ENCODE results near the gene CHST1. TPM values are rescaled to one million over a fixed set of nuclear protein-coding genes. Genes with fewer than 3 reads are reported as not detected.

CHST1 gene
- total RNA-seq, 1 donor from 2014 or later, result 4.9 TPM

DNA sequence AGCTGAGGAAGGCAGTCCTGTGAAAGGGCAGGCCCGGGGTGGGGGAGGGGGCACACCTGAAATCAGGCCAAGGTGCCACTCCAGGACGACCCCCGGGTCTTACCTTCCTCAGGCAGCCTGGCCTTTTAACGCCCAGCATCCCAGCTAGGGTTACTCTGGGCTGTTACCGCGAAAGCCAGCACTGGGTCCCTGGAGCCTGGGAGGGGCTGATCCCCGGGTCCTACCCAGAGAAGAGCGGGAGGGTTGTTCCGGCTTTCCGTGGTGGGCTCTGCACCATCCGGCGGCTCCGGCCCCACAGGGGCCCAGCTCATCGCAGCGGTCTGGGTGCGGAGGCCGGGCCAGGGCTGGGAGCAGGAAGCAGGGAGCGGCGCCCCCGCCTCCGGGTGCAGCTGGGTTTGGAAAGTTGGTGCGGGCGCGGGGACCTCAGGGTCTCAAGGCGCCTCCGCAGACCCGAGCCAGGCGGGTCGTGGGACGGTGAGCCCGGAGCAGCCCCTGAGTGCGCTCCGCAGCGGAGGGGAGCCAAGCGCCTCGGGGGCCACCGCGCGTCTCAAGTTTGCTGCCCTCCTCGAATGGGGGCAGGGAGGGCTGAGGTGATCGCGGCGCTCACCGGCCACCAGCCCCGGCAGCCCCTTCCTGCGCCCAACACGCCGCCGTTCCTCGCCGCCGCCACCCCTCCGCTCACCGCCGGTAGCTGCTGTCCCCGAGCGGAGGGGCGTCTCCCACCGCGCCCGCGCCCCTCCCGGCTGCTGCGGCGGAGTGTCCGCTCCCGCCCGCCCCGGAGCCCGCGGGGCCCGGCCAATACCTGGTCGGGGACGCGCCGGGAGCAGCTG lies 831 bp downstream of the CHST1 start:
- H3K36me3 ChIP-seq, result no peaks in the 10 kb centered on the region
- H3K27ac ChIP-seq, result no peak overlapping the region
- no peaks in the 10 kb centered on the region for H3K9me3 ChIP-seq
- intact Hi-C loops (cut with DNase I), result loop anchor here (10.0 kb wide), 1 partner anchor 290 kb away; no protein-coding TSS in a partner anchor
- peaks cover 59% of the 10 kb centered on the region for H3K27me3 ChIP-seq
- peak overlapping the region; percentile 57 for H3K4me3 ChIP-seq
- H3K4me1 ChIP-seq, result peaks cover 13% of the 10 kb centered on the region
- DNase-seq (no peak), ATAC-seq (peak; percentile 3)
- TF ChIP-seq, protein P1, sequence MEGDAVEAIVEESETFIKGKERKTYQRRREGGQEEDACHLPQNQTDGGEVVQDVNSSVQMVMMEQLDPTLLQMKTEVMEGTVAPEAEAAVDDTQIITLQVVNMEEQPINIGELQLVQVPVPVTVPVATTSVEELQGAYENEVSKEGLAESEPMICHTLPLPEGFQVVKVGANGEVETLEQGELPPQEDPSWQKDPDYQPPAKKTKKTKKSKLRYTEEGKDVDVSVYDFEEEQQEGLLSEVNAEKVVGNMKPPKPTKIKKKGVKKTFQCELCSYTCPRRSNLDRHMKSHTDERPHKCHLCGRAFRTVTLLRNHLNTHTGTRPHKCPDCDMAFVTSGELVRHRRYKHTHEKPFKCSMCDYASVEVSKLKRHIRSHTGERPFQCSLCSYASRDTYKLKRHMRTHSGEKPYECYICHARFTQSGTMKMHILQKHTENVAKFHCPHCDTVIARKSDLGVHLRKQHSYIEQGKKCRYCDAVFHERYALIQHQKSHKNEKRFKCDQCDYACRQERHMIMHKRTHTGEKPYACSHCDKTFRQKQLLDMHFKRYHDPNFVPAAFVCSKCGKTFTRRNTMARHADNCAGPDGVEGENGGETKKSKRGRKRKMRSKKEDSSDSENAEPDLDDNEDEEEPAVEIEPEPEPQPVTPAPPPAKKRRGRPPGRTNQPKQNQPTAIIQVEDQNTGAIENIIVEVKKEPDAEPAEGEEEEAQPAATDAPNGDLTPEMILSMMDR (IDR thresholded peaks at IDR 0.05), result no peak

DNA sequence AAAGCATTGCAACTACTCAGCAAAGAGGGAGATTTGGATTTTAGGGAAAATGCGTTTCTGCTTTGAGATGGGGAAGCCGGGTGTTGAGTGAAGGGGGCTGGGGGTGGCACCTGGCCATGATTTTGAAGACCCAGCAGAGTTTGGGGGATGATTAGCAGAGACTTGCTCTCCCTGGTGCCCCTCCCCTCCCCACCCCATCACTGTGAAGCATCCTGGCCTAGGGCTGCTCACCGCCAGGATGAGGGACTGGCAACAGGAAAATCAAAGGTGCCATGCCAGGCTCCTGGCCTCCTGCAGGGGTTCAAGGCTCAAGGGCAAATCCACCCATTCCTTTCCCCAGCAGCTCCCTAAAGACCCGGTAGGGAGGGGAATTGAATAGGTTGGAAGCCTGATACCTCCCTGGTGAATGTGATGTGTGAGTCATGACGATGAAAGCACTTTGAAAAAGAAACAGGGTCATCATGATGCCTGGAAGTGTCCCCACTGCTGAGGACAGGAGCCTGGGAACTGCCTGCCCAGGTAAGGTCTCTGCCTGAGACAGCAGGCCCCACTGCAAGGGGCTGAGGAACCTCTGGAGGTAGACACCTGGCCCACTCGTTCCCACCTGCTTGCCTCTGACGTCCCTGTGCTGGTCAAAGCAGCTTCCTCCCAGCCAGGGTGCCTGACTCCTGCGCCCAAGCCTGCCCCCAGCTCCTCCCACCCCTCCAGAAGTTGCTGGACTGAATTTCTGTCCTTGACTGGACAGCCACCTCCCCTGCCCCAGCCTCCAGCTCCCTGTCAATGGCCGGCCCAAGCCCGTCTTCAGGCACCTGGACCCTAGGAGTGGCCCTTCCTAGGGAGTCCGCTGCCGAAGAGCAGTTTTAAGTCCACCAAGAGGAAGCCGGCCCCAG lies 1.7 kb downstream of the CHST1 start:
- TF ChIP-seq, protein P1 (IDR thresholded peaks at IDR 0.05), result no peak
- Histone ChIP-seq H3K27ac (no peak overlapping the region), H3K36me3 (no peaks in the 10 kb centered on the region), H3K4me1 (peaks cover 16% of the 10 kb centered on the region), H3K9me3 (no peaks in the 10 kb centered on the region), H3K4me3 (peak overlapping the region; percentile 57), H3K27me3 (peaks cover 67% of the 10 kb centered on the region)
- ATAC-seq, result no peak
- no peak for DNase-seq
- intact Hi-C loops (cut with DNase I), result loop anchor here (10.0 kb wide), 1 partner anchor 289 kb away; no protein-coding TSS in a partner anchor

DNA sequence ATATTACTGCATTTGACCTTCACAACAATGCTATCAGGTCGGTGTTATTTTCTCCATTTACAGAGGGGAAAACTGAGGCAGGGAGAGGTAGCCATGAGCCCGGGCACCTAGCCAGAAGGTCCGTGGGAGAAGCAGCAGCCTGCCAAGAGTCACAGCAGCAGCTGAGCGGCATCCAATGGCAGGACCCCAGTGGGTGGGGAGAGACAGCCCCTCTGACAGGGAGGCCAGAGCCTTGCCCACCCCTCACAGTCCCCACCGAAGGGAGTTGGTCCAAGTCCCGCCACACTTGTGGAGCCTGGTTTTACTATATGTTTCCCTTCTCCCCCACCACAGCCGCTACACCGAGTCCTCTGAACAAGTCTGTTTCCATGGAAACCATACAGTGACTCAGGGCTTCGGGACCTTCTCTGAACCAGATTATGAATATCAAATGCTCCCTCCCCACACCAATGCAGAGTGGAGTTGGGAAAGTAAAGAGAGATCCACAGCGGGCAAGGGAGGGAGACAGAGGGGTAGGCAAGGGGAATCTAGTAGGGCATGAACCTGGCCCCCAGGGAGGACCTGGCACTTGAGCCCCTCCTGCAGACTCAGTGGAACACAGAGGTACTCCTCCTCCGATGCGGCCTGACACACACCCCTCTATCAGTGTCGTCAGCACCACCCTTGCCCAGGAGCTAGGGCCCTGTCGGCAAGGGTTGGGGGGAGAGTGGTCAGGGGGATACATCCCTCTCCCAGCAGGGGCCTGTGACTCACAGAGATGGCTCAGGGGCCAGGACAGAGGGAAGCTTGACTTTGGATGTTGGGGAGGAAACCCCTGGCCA lies 2.5 kb downstream of the CHST1 start:
- H3K27me3 ChIP-seq, result peaks cover 72% of the 10 kb centered on the region
- peaks cover 19% of the 10 kb centered on the region for H3K4me1 ChIP-seq
- no peaks in the 10 kb centered on the region for H3K9me3 ChIP-seq
- H3K36me3 ChIP-seq, result no peaks in the 10 kb centered on the region
- intact Hi-C loops (cut with DNase I), result loop anchor here (10.0 kb wide), 1 partner anchor 288 kb away; no protein-coding TSS in a partner anchor
- H3K4me3 ChIP-seq, result no peak overlapping the region
- TF ChIP-seq, protein P1 (IDR thresholded peaks at IDR 0.05), result no peak
- ATAC-seq, result no peak
- no peak overlapping the region for H3K27ac ChIP-seq
- peak; percentile 39 for DNase-seq

DNA sequence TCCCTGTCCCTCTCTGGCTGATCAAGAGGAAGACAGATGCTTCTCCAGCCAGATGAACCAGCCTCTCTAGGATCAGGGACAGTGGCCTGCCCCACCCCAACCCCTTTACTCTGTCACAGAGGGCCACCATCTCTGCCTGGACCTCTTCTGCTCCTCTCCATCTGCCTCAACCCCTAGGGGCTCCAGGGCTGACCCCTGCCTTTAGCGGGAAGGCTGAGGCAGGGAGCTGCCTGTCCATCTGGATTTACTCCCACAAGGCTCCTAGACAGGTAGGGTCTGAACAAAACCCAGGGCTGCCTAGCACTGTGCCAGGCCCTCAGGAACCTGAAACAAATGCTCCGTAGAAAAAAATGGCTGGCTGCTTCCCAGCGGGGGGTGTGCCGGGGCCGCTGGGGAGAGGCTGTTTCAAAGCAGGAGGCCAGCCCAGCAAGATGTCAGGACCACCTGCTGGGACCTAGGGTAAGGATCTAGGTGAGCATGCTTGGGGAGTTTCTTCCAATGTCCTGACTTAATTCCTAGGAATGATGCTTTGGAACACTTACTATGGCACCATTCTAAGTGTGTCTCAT lies 3.2 kb downstream of the CHST1 start:
- TF ChIP-seq, protein P1 (IDR thresholded peaks at IDR 0.05), result no peak
- DNase-seq, result peak; percentile 25
- intact Hi-C loops (cut with DNase I), result loop anchor here (10.0 kb wide), 1 partner anchor 287 kb away; no protein-coding TSS in a partner anchor
- no peak for ATAC-seq
- no peak overlapping the region for H3K27ac ChIP-seq
- no peaks in the 10 kb centered on the region for H3K9me3 ChIP-seq
- peaks cover 21% of the 10 kb centered on the region for H3K4me1 ChIP-seq
- H3K27me3 ChIP-seq, result peaks cover 77% of the 10 kb centered on the region
- H3K36me3 ChIP-seq, result no peaks in the 10 kb centered on the region
- no peak overlapping the region for H3K4me3 ChIP-seq
